Measurements from ENCODE around the gene CERS5.

Gene CERS5

DNA sequence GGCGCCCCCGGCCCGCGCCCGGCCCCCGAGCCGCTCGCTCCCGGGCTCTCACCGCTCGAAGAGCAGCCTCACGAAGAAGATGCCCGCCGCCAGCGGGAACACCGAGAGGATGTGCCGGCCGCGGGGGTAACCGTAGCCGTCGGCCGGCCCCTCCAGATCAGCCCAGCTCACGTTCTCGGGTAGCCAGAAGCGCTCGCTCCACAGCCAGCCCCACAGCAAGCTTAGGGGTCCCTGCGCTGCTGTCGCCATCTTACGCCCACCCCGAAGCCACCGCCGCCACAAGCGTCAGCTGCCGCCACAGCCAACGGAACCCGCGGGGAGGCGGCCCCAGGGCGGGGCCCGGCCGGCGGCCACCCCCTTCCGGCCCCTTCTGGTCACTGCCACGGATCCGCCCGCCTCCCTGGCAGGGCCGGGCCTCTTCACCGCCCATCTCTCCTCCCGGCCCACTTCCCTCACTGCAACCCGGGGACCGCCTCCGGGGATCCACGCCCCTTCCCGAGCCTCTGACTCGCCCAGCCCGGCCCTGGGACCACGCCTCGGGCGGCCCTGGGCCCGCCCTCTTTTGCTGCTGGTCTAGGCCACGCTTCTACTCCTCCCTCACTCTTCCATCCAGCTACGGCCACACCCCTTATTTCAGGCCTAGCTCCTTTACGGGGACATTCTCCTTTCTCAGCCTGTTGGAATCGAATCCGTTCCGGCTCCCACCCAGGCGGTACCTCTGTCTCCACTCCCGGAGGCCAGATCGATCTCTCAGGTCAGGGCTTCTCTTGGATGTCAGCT is at the start of gene CERS5:
Gene CERS5 (minus strand): TSS at position 321 of the 780 bp plus-strand sequence. CDS start 72 bp downstream, at position 249.
- DNase-seq = peak; percentile 98

DNA sequence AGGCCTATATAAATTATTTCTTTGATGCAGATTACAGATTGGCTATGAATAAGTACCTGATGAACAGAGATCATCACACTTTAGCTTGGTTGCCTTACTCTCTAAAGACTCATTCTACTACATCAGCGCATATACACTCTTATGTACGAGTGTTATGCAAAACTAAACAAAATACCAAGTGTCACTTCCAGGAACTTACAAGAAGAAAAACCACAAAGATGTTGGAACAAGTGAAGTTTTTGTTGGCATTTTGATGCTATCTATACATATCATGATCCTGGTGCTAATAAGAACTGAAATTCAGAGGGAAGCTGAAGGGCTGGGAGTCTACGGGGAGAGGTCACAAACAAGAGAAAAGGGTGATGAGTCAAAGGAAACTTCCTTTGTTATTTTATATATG is 47.9 kb upstream of the CERS5 start:
- no peak for DNase-seq

GRCh38 chr12:50214018-50214417 is 46.8 kb upstream of the CERS5 start:
- no peak for DNase-seq

DNA sequence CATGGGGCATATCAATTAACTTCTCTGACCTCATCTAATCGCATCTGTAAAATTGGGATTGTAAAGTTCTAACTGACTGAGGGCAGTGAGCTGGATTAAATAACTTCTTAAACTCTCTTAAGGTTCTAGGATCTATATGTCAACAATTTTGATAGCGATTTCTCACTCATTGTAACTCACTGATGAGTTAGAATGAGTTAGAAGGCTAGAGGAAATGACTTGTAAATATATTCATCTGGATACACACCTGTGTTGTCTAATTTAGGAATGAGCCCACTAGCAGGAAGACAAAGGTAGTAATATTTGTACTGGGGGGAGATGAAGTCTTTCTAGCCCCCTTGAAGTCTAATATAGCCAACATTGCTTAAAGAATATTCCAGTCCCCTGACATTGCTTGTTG is 46.3 kb upstream of the CERS5 start:
- DNase-seq = no peak

DNA sequence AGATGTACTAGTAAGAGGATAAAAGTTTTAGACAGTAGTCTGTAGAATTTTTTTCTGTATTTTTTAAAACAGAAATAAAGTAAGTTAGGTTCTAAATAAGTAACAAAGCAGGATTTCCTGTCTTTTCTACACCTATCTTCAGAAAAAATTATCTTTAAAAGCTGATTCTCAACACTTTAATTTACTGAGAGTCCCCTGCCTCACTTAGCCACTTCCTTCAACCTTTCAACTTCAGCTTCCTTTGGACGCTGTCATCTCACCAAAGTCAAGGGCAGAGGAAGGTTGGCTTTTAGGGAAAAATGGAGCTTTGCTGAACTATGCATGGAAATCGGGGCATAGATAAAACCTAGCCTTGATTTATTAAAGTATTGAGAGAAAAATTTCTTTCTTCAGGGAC is 44.9 kb upstream of the CERS5 start:
- no peak for DNase-seq

DNA sequence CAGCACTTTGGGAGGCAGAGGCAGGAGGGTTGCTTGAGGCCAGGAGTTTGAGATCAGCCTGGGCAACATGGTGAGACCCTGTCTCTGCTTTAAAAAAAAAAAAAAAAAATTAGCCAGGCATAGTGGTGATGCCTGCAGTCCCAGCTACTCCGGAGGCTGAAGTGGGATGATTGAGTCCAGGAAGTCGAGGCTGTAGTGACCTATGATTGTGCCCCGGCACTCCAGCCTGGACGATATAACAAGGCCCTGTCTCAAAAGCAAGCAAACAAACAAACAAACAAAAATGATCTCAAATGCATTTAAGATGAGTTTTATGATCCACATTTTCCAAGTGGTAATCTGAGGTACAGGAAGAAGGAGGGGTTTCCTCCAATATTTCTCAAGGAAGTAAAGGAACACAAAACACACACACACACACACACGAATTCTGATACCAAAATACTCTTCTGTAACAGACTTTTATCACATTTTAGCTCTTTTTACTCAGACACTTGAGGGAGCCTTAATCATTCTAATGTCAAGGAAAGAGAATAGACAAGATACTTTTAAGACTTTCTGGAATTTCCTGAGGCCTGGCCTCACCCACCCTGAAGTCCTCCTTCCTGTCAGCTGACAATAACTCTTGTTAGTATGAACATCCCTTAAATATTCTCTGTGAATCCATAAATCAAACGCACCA is 44.4 kb upstream of the CERS5 start:
- no peak for DNase-seq

DNA sequence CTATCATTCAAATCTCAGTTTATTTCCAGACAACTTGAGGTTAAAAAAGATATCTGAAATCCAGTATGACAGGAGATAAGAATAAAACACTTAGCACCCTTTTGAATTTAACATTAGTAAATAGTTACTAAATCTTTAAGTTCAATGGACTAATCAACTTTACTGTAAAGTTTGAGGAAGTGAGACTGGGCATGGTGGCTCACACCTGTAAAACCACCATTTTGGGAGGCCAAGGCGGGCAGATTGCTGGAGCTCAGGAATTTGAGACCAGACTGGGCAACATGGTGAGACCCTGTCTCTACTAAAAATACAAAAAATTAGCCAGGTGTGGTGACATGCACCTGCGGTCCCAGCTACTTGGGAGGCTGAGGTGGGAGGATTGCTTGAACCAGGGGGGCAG is 40.3 kb upstream of the CERS5 start:
- no peak for DNase-seq

DNA sequence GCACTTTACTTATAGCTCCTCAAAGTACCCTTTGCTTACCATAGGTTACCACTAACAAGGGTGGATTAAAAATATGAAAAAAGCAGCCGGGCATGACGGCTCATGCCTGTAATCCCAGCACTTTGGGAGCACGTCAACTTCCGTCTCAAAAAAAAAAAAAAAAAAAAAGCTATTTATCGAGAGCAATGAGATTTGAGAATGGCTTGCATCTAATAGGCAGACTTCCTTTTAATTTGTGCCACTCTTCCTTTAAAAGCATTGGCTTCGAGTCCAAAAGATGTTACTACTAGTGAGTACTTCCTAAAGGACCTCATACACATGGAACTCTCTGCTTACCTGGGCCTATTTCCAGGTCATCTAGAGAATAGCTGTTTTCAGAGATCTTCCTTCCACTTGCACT is 38.5 kb upstream of the CERS5 start:
- DNase-seq = no peak

- DNase-seq = no peak
Observed at GRCh38 chr12:50203691-50204090, 36.5 kb upstream of the CERS5 start.

GRCh38 chr12:50201987-50202521 is 34.9 kb upstream of the CERS5 start:
- DNase-seq = no peak

GRCh38 chr12:50200552-50201273 is 33.5 kb upstream of the CERS5 start:
- no peak for DNase-seq

DNA sequence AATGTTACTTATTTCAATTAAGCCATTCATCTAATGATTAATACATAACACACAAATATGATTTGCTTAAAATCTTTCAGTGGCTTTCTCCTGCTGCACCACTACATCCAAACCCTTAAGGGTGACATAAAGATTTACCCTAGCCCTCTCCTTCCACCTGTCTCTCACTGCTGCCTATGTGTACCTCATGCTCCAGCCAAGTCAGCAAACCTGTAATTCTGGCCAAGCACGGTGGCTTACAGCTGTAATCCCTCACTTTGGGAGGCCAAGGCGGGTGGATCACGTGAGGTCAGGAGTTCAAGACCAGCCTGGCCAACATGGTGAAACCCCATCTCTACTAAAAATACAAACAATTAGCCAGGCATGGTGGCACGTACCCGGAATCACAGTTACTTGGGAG is 31.7 kb upstream of the CERS5 start:
- no peak for DNase-seq

GRCh38 chr12:50197297-50197727 is 30.1 kb upstream of the CERS5 start:
- peak in 1 of 2 experiments; percentile 18 for DNase-seq

- DNase-seq = peak in 1 of 2 experiments; percentile 24
Observed at GRCh38 chr12:50196537-50196936, 29.4 kb upstream of the CERS5 start.

DNA sequence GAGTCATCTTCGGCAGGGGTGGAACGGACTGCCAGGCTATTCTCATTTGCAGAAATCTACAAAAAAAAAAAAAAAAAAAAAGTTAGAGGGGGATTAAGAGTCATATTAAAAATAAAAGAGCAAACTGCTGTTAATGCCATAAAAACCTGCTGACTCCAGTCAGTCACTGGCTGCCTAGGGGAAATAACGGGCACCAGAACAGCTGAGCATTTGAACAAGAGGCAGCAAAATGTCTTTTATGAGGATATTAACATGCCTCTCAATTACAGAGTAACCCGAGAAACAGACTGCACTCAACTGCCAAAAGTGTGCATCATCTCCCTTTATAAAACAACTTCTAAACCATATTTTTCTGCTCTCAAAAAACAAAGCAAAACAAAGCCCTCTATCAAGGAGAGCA is 28.7 kb upstream of the CERS5 start:
- peak in 1 of 2 experiments; percentile 15 for DNase-seq

DNA sequence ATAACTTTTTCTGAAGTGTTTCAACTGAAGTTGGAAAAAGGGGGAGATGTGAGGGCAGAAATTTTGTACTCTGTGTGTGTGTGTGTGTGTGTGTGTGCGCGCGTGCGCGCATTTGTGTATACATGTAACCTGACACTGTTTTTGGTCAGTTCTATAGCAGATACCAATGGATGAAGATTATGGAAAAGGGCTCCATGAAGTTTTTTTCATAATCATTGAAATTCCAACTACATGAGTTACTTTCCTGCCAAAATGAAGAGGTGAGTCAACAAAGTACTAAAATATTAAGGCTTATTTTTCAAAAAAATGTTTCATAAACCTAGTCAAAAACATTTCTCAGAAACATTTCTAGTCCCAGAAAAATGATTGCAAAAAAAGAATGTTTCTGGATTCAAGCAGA is 25.7 kb upstream of the CERS5 start:
- DNase-seq = no peak

GRCh38 chr12:50192236-50192635 is 25.1 kb upstream of the CERS5 start:
- no peak for DNase-seq

GRCh38 chr12:50190859-50191258 is 23.7 kb upstream of the CERS5 start:
- DNase-seq = no peak

GRCh38 chr12:50188875-50189575 is 21.9 kb upstream of the CERS5 start:
- no peak for DNase-seq

- DNase-seq = no peak
Observed at GRCh38 chr12:50188241-50188781, 21.1 kb upstream of the CERS5 start.

DNA sequence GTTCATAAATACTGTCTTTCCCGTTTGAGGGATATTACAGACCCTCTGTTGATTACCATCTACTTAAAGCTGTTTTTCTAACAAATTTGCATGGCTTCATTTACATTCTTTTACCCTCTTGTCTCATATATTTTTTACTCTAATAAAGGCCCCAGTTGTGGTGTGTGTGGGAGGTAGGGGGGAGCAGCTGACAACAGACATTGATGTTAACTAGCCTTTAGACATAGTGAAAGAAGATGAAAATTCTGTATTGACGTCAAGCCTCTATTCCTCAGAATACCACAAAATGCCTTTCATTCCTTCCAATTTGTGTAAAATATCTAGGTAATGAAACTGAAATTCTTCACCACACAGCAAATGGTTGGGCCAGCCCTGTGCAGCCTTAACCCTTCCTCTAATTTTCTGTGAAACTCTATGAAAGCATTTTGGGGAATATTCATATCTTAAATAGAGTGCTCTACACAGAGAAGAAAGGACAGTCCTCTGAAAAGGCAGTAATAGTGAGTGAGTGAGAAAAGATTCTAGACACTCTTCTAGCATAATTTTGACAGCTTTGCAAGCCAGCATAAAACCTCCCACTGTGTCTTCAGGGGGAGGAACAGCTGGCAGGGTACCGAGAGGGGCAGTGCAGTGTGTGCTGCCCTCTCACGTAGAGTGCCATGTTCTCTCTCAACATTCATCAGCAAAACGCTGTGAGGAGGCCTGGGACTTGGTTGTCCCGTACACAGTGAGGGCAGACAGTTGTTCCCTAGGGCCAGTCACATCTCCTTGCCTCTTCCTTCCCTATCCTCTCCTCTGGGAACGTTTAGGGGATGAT is 20.1 kb upstream of the CERS5 start:
- DNase-seq = no peak

GRCh38 chr12:50186681-50187080 is 19.5 kb upstream of the CERS5 start:
- DNase-seq = no peak

Measured in NCI-H2081 (cell line).